ENCODE data around the gene LENG1. TPM values are rescaled to one million over a fixed set of nuclear protein-coding genes. Genes with fewer than 3 reads are reported as not detected.

Gene LENG1
- polyA plus RNA-seq, 4 donors: 7.8 to 11.1 (median 9.7) TPM

DNA sequence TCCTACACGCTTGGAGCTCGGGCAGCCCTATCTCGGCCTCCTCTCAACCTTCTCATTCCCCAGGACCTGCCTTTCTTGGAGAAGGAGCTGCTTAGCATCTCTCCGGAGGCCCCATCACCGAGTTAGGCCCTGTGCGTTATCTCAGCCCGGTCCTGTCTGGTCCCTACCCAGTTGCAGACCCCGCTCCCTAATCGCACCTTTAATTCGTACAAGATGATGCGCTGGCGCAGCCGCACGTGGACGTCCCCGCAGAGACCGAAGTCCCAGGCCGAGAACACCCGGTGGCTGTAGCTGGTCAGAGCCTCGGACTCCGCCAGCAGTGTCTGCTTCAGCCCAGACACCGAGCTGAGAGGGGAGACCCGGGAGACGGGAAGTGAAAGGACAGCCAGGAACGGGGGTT lies 5.7 kb upstream of the LENG1 start:
- DNase-seq (ENCODE audit: low read depth in 4 of 4, low spot score in 2 of 4): no peak

DNA sequence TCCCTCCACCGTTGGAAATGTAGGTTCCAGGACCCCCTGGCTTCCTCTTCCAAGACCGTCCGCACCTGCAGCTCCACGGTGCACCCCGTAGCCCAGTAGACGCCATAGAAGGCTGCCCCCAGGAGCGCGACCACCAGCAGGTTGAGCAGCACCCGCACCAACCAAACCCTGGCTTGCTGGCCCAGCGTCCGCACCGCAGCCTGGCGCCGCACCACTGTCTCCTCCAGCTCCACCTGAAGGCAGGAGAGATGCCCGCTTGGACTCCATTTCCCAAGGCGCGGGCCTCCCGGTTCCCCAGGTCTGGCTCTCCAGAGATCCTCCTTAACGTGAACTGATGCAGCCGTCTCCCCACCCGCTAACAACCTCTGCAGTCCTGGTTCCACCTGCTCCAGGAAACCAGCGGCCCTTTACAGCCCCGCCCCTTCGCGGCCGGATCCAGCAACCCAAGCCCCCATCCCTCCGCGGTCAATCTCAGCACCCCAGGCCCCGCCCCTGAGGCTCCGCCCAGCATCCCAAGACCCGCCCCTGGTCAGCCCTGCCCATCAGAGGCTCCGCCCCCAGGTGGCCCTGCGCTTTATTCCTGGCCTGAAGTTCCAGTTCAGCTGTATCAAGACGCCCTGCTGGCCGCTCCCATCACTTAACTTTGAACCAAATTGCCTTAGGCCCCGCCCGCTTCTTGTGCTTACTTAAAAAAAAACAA lies 5.0 kb upstream of the LENG1 start:
- no peak for DNase-seq (ENCODE audit: low read depth in 4 of 4, low spot score in 2 of 4)

DNA sequence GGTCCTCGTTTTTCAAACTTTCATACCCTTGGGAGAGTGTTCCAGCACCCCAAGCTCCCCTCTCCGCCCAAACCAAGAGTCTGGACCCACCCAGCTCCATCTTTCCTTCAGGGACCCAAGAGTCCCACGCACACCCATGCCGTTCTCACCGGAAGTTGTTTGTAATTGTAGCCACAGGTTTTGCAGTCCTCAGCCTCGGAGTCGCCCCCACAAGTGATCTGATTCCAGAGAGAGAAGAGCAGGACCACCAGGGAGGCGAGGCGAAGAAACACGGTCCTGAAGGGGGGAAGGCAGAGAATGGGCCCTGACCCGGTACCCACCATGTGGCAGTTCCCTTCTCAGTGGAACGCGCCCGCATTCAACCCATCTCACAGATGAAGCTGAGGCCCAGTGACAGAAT lies 3.4 kb upstream of the LENG1 start:
- no peak for DNase-seq (ENCODE audit: low read depth in 4 of 4, low spot score in 2 of 4)

DNA sequence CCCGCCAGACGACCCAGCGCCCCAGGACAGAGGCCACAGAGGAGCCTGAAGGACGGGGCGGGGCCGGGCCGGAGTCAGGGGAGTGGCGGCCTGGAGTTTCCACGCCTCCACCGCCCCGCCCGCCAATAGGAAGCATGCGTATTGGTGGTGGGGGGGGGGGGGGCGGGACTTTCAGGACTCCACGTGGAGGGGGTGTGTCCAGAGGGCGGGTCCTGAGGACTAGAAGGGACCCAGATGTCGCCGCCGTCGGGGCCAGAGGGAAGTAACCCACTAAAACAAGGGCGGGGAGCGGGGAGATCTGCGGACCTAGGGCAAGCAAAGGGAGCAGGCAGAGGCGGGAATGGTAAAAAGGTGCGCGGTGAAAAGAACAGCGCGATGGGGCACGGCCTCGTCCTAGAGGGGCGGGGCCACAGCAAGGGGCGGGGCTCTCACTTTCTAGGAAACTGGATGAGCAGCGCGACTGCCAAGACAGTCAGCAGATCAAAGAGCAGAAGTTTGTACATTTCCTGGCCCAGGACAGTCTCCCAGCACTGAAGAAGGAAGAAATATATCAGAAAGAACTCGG lies 2.8 kb upstream of the LENG1 start:
- DNase-seq (ENCODE audit: low read depth in 4 of 4, low spot score in 2 of 4): no peak

DNA sequence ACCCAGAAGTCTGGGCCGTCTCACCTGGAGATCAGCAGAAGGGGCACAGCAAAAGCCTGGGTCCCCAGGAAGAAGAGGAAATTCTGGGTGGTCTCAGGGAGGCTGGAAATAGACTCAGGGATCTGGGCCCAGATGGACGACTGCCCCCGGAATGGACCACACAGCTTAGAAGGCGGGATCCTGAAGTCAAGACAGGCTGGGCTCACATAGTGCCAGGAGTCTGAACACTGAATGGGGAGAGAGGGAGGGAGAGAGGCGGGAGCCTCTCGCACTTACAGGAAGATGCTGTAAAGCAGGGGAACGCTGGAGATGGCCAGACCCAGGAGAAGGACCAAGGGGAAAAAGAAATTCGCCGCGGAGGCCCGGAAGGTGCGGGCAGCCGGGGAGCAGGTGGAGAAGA lies 1.3 kb upstream of the LENG1 start:
- no peak for DNase-seq (ENCODE audit: low read depth in 4 of 4, low spot score in 2 of 4)

DNA sequence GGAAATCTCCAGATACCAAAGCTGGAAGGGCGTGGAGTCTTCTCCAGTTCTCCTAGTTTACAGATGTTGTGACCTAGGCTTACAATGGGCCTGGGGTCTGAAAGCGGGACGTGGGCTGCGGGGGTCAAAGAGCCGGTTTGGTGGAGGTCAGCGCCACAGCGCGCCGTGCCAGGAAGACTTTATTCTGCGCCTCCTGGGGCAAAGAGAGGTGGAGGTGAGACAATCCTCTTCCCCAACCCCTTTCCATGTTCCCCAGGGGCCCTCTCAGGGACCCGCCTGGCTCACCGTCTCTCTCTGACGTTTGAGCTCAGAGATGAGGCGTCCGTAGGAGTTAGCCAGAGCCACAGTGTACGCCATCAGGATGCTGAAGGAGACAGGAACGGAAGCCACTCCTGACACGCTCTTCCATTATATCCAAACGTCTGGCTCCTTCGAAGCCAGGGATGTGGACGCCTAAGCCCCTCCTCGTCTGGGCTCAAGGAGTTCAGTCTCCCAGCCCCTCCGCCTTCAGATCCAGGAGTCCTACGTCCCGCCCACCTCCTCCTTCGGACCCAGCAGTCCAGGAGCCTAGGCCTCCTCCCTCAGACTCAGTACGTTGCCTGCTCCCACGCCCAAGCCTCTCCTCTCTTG lies 776 bp upstream of the LENG1 start:
- no peak for DNase-seq (ENCODE audit: low read depth in 4 of 4, low spot score in 2 of 4)

DNA sequence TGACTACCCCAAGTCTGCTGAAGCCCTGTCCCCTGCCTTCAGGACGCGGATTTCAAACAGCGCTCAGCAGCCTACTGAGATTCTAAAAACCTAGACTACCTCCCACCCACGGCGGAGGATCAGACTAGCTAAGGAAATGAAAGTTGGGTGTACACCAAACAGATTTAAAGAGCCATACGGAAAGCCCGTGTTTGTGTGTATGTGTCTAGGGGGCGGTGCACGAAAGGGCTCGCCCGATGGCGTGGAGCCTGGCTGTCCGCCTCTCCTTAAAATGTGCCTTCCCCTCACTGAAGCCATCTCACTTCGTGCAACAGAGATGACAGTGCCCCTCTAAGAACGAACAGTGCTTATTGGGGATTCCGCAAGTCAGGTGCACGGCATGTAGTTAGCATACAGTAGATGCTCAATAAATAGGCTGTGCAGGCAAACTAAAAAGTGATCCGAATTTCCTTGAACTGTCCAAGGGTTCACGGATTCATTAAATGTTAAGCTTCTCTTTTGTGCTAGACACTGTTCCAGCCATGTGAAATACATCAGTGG lies 639 bp downstream of the LENG1 start:
- no peak for DNase-seq (ENCODE audit: low read depth in 4 of 4, low spot score in 2 of 4)

DNA sequence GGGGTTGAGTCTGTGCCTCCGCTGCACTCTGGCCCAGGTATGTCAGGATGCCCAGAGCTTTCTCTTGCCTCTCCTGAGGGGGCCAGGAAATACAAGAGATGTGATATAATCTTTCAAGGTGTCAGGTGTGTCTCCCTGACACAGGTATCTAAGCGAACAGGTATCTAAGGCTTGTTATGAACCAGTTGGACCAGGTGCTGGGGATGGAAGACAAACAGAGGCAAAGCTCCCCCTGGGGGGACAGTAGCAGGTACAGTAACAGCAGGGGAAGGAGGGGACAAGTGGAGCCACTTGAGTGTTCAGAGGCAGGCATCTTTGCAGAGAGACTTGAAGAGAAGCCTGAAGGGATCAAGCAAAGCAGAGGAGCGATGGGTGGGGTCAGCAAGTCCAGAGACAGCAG lies 2.6 kb downstream of the LENG1 start:
- no peak for DNase-seq (ENCODE audit: low read depth in 4 of 4, low spot score in 2 of 4)

DNA sequence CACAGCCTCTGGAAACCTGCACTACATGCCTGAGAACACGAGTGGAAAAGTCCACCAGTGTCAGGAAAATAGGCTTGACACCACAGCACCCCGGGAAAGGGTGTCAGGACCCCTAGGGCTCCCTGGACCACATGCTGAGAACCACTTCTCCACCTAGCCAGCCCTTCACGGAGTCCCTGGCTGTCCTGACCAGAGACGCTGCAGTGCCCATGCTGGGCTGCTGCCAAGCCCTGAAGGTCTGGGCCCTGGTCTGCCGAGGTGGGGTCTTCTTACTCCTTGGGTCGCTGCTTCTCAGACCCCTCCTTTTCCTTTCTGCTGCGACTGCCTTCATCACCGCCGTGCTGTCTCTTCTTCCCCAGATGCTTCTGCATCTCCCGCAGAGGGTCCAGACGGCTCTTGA lies 3.0 kb downstream of the LENG1 start:
- no peak for DNase-seq (ENCODE audit: low read depth in 4 of 4, low spot score in 2 of 4)

DNA sequence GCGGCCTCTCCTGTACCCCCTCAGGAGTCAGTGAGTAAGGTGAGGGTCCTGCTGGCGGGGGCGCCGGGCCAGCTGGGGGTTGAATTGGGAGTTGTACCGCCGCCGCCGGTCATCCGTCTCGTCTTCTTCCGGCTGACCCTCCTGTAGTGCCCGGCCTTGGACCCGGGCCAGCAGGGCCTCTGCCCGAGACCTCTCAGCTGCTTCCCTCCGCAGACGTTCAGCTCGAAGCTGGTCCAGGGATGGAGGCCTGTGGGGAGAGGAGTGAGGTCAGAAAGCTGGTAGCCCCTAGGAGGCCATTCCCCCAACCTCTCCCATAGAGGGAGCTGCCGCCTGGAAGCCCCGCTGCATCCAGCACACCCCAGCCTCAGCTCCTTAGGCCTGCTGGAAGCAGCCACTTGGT lies 3.8 kb downstream of the LENG1 start:
- DNase-seq (ENCODE audit: low read depth in 4 of 4, low spot score in 2 of 4): no peak

DNA sequence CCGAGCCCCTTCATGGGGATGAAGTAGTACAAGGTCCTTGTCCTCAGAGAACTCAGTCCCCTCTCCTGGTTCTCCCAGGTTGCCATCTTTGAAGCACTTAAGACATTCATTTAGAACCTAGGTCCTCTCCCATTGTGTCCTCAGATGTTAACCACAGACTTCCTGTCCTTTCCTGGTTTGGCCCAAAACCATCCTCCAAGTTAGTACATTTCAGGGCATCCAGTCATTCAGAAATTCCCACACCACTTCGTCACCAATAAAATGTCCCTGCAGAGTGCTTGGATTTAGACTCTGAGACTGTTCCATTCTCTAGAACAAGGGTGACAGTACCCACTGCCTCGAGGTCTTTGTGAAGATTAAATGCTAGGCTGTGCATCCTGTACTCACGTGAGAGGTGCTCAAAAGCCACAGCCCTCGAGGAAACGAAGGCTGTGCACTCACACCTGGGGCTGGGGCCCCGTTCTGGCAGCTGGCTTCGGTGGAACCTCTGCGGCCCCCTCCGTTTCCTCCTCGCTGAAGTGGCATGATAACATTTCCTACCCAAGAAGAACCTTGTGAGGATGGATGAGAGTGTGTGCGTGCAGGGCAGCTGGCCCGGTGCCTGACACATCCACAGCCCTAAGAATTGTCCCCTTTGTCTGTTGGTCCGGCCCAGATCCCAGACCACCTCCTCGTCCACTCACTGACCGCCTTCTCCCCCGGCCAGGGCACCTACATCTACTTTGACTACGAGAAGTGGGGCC lies 4.7 kb downstream of the LENG1 start:
- no peak for DNase-seq (ENCODE audit: low read depth in 4 of 4, low spot score in 2 of 4)

DNA sequence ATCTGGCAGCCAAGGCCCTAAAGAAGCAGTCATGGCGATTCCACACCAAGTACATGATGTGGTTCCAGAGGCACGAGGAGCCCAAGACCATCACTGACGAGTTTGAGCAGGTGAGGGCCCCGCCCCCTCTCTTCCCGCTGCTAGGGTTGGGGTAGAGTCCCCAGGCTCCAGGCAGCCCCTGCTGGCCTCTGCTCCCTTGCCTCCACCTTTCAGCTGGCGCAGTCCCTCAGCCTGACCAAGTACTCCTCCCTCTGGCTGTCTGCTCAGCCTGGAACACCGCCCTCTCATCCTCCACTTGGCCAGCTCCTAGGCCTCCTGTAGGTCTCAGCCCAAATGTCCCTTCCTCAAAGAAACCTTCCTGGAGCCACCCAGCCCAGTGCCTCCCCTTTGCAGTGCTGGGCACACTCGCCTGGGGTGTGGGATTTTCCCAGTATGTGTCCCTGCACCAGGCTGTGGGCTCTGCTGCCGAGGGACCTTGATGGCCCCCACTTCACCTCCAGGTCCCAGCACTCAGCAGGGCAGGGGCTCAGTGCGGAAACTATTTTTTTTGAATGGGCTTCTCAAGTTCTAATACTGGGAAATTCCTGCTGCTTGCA lies 5.7 kb downstream of the LENG1 start:
- no peak for DNase-seq (ENCODE audit: low read depth in 4 of 4, low spot score in 2 of 4)

DNA sequence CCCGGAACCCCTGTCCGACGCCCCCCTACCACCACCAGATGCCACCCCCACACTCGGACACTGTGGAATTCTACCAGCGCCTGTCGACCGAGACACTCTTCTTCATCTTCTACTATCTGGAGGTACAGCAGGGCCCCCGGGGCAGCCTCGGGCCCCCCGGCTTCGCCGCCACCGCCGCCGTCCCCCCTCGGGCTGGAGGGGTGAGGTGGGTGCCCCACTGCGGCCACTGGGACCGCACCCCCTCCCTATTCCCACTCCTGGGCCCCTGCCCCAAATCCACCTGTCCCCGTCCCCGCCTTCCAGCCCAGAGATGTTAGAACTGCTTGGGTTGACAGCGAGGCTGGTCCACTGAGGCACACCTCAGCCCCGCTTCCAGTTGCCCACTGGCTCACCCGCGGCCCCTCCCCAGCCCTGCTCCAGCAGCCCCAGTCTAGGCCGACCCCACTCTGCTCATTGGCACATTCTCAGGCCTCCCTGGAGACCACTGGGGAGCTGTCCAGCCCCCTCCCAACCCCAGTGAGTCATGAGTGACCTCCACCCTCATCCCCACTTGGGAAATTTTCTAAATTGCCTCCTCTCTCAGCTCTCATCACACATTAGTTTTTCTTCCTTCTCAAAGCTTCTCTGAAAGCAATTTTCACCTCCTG lies 6.5 kb downstream of the LENG1 start:
- no peak for DNase-seq (ENCODE audit: low read depth in 4 of 4, low spot score in 2 of 4)

DNA sequence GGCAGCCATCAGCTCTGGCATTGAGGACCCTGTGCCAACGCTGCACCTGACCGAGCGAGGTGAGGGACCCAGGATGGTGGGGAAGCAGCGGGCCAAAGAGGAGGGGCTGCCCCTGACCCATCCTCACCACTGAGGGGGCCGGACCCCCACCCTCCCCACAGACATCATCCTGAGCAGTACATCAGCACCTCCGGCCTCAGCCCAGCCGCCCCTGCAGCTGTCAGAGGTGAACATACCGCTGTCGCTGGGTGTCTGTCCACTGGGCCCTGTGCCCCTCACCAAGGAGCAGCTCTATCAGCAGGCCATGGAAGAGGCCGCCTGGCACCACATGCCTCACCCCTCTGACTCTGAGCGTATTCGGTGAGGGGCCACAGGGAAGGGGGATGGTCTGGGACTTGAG lies 7.3 kb downstream of the LENG1 start:
- no peak for DNase-seq (ENCODE audit: low read depth in 4 of 4, low spot score in 2 of 4)

DNA sequence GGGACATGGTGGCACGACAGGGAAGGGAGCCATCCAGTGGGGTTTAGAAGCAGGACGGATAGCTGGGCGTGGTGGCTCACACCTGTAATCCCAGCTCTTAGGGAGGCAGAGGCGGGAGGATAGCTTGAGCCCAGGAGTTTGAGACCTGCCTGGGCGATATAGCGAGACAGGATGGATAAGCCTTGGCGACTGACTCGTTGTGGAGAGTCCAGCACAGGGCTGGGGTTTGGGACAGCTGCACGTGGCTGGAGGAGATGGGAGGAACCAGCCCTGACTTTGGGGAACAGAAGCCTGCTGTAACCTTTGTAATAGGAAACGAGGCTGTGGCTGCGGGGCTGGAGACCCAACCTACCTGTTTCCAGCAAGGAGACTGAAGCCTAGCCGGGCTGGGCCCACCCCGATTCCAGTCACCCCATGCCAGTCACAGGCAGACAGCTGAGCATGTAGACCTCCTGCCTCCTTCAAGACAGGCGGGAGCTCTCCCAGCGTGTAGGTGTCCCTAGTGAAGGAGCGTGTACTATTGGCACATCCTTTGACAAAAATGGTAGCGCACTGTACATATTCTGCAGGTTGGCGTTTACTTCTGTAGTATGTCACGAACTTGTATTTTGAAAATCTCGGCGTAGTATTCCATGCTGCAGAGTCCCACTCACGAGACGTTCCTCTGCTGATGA lies 8.0 kb downstream of the LENG1 start:
- DNase-seq (ENCODE audit: low read depth in 4 of 4, low spot score in 2 of 4): no peak

DNA sequence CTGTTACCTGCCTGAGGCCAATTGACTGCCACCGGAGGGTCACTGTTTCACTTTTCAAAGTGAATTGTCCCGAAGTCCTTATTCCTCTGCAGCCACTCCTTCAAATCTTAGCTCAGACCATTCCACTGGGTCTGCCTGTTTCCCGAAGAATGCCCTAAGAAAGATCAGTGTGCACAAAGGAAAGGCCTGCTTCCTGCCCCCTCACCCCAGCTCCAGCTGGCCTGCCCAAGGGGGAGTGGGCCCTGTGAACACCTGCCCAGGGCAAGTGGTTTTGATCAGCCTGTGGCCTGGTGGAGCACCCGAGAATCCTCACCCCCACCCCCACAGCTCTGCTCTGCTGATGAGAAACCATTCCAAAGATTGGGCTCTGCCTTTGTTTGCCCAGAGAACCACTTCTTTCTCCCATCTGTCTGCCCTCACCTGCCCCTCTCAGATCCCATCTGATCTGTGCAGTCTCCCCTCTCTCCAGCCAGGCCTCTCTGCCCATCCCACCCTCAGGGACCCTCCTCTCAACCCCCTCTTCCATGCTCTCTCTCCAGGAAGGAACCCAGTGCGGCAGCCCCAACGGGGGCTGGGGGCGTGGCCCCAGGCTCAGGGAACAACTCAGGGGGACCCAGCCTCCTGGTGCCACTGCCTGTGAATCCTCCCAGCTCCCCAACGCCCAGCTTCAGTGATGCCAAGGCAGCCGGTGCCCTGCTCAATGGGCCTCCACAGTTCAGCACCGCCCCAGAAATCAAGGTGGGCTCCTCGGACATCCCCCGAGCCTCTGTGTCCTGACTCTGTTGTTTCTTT lies 10.3 kb downstream of the LENG1 start:
- no peak for DNase-seq (ENCODE audit: low read depth in 4 of 4, low spot score in 2 of 4)

DNA sequence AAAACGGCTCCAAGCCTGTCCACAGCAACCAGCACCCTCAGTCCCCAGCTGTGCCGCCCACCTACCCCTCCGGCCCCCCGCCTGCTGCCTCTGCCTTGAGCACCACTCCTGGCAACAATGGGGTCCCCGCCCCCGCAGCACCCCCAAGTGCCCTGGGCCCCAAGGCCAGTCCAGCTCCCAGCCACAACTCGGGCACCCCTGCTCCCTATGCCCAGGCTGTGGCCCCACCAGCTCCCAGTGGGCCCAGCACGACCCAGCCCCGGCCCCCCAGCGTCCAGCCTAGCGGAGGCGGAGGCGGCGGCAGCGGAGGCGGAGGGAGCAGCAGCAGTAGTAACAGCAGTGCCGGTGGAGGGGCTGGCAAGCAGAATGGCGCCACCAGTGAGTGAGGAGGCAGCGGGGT lies 11.4 kb downstream of the LENG1 start:
- no peak for DNase-seq (ENCODE audit: low read depth in 4 of 4, low spot score in 2 of 4)

DNA sequence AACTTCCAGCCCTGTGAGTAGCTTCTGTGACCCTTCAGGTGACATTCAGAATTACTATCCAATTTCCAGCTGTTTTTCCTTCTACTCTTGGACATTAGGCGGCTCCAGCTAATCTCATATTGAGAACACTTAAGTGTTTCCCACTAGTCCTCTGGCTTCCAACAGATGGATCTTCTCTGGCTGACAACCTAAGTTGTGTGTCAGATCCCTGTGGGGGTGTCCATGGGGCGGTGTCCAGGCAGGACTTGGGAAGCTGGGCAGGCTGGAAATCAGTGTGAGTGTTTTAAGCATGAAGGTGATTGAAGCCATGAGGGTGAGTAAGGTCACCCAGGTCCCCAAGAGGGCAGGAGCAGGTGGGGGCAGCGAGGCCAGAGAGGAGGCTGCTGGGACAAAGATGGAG lies 11.8 kb downstream of the LENG1 start:
- DNase-seq (ENCODE audit: low read depth in 4 of 4, low spot score in 2 of 4): no peak

DNA sequence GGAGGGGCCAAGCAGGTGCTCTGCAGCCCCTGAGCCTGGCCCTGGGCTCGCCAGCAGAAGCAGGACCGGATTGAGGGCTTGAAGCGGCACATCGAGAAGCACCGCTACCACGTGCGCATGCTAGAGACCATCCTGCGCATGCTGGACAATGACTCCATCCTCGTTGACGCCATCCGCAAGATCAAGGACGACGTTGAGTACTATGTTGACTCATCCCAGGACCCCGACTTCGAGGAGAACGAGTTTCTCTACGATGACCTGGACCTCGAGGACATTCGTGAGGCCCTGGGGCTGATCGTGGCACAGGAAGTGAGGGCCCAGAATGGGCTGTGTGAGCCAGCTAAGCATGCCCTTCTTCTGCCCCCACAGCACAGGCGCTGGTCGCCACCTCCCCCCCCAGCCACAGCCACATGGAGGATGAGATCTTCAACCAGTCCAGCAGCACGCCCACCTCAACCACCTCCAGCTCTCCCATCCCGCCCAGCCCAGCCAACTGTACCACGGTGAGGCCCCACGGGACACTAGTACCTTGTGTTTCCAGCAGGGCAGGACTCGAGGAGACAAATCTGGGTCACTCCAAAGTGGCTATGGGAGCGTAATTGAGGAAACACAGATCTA lies 13.9 kb downstream of the LENG1 start:
- no peak for DNase-seq (ENCODE audit: low read depth in 4 of 4, low spot score in 2 of 4)

Data from left renal cortex interstitium (tissue), 4 donors.